ENCODE data around the gene NCOR2. TPM values are rescaled to one million over a fixed set of nuclear protein-coding genes. Genes with fewer than 3 reads are reported as not detected.
A peak's percentile ranks its signal among the peaks of the same experiment; 100 is the strongest.

Gene NCOR2
- total and polyA plus RNA-seq, 2 donors = 14.6 to 48.2 TPM

GRCh38 chr12:124571556-124571955, 4.1 kb upstream of the NCOR2 start:
- DNase-seq (ENCODE audit: low read depth in 6 of 9, low spot score in 9 of 9) = no peak
- Histone ChIP-seq H3K27me3 (ENCODE audit: control insufficient read depth in 2 of 2, insufficient read depth in 1 of 2, low read length in 1 of 2) (no peaks in the 10 kb centered on the region), H3K36me3 (ENCODE audit: control insufficient read depth in 2 of 2, insufficient read depth in 2 of 2, low read length in 1 of 2) (no peaks in the 10 kb centered on the region), H3K4me1 (ENCODE audit: control insufficient read depth in 2 of 2, insufficient read depth in 2 of 2, low read length in 2 of 2) (peaks cover 19 to 44% of the 10 kb centered on the region in 2 donors), H3K4me3 (ENCODE audit: low read length in 2 of 2) (no peak overlapping the region), H3K27ac (ENCODE audit: low read depth in 1 of 2, low read length in 1 of 2) (no peak overlapping the region), H3K9me3 (ENCODE audit: control insufficient read depth in 2 of 2, insufficient read depth in 1 of 2, low read length in 1 of 2) (peaks cover 0 to 6% of the 10 kb centered on the region in 2 donors)
- 94% methylated on average over 2 of the region's 2 CpGs for WGBS

- no peak overlapping the region for H3K4me3 ChIP-seq (ENCODE audit: low read length in 2 of 2)
- H3K27me3 ChIP-seq (ENCODE audit: control insufficient read depth in 2 of 2, insufficient read depth in 1 of 2, low read length in 1 of 2) = no peaks in the 10 kb centered on the region
- peaks cover 0 to 2% of the 10 kb centered on the region in 2 donors for H3K9me3 ChIP-seq (ENCODE audit: control insufficient read depth in 2 of 2, insufficient read depth in 1 of 2, low read length in 1 of 2)
- H3K27ac ChIP-seq (ENCODE audit: low read depth in 1 of 2, low read length in 1 of 2) = no peak overlapping the region
- no peak for DNase-seq (ENCODE audit: low read depth in 6 of 9, low spot score in 9 of 9)
- no peaks in the 10 kb centered on the region for H3K36me3 ChIP-seq (ENCODE audit: control insufficient read depth in 2 of 2, insufficient read depth in 2 of 2, low read length in 1 of 2)
- H3K4me1 ChIP-seq (ENCODE audit: control insufficient read depth in 2 of 2, insufficient read depth in 2 of 2, low read length in 2 of 2) = peaks cover 20 to 45% of the 10 kb centered on the region in 2 donors
- 100% methylated on average over 1 of the region's 1 CpG for WGBS
Observed at GRCh38 chr12:124570810-124571209, 3.4 kb upstream of the NCOR2 start.

GRCh38 chr12:124569375-124570148, 2.1 kb upstream of the NCOR2 start:
- H3K36me3 ChIP-seq (ENCODE audit: control insufficient read depth in 2 of 2, insufficient read depth in 2 of 2, low read length in 1 of 2) = no peaks in the 10 kb centered on the region
- H3K27me3 ChIP-seq (ENCODE audit: control insufficient read depth in 2 of 2, insufficient read depth in 1 of 2, low read length in 1 of 2) = no peaks in the 10 kb centered on the region
- no peak for DNase-seq (ENCODE audit: low read depth in 6 of 9, low spot score in 9 of 9)
- no peak overlapping the region for H3K4me3 ChIP-seq (ENCODE audit: low read length in 2 of 2)
- H3K4me1 ChIP-seq (ENCODE audit: control insufficient read depth in 2 of 2, insufficient read depth in 2 of 2, low read length in 2 of 2) = peaks cover 29 to 57% of the 10 kb centered on the region in 2 donors
- 97% methylated on average over 17 of the region's 17 CpGs for WGBS
- H3K27ac ChIP-seq (ENCODE audit: low read depth in 1 of 2, low read length in 1 of 2) = no peak overlapping the region
- H3K9me3 ChIP-seq (ENCODE audit: control insufficient read depth in 2 of 2, insufficient read depth in 1 of 2, low read length in 1 of 2) = peaks cover 0 to 8% of the 10 kb centered on the region in 2 donors

- Histone ChIP-seq H3K4me3 (ENCODE audit: low read length in 2 of 2) (peak overlapping the region; percentile 54 to 96), H3K27ac (ENCODE audit: low read depth in 1 of 2, low read length in 1 of 2) (peak overlapping the region; percentile 78 to 79), H3K27me3 (ENCODE audit: control insufficient read depth in 2 of 2, insufficient read depth in 1 of 2, low read length in 1 of 2) (no peaks in the 10 kb centered on the region), H3K9me3 (ENCODE audit: control insufficient read depth in 2 of 2, insufficient read depth in 1 of 2, low read length in 1 of 2) (peaks cover 0 to 8% of the 10 kb centered on the region in 2 donors), H3K4me1 (ENCODE audit: control insufficient read depth in 2 of 2, insufficient read depth in 2 of 2, low read length in 2 of 2) (peaks cover 30 to 58% of the 10 kb centered on the region in 2 donors), H3K36me3 (ENCODE audit: control insufficient read depth in 2 of 2, insufficient read depth in 2 of 2, low read length in 1 of 2) (peaks cover 0 to 3% of the 10 kb centered on the region in 2 donors)
- DNase-seq (ENCODE audit: low read depth in 6 of 9, low spot score in 9 of 9) = peak in 7 of 9 donors; percentile 53 to 85 (median 68)
- 18% methylated on average over 28 of the region's 28 CpGs for WGBS
Observed at GRCh38 chr12:124568431-124569374, 1.3 kb upstream of the NCOR2 start.

GRCh38 chr12:124567673-124568373, 411 bp upstream of the NCOR2 start:
- Histone ChIP-seq H3K4me3 (ENCODE audit: low read length in 2 of 2) (peak overlapping the region; percentile 54 to 96), H3K27me3 (ENCODE audit: control insufficient read depth in 2 of 2, insufficient read depth in 1 of 2, low read length in 1 of 2) (no peaks in the 10 kb centered on the region), H3K4me1 (ENCODE audit: control insufficient read depth in 2 of 2, insufficient read depth in 2 of 2, low read length in 2 of 2) (peaks cover 34 to 59% of the 10 kb centered on the region in 2 donors), H3K27ac (ENCODE audit: low read depth in 1 of 2, low read length in 1 of 2) (peak overlapping the region; percentile 68 to 78), H3K9me3 (ENCODE audit: control insufficient read depth in 2 of 2, insufficient read depth in 1 of 2, low read length in 1 of 2) (peaks cover 0 to 8% of the 10 kb centered on the region in 2 donors), H3K36me3 (ENCODE audit: control insufficient read depth in 2 of 2, insufficient read depth in 2 of 2, low read length in 1 of 2) (peaks cover 0 to 10% of the 10 kb centered on the region in 2 donors)
- DNase-seq (ENCODE audit: low read depth in 6 of 9, low spot score in 9 of 9) = peak in 6 of 9 donors; percentile 76 to 91 (median 80)
- 2% methylated on average over 49 of the region's 50 CpGs for WGBS

- DNase-seq (ENCODE audit: low read depth in 6 of 9, low spot score in 9 of 9) = peak in 6 of 9 donors; percentile 39 to 79 (median 52)
- peak overlapping the region; percentile 96 for H3K4me3 ChIP-seq (ENCODE audit: low read length in 2 of 2)
- no peaks in the 10 kb centered on the region for H3K27me3 ChIP-seq (ENCODE audit: control insufficient read depth in 2 of 2, insufficient read depth in 1 of 2, low read length in 1 of 2)
- H3K4me1 ChIP-seq (ENCODE audit: control insufficient read depth in 2 of 2, insufficient read depth in 2 of 2, low read length in 2 of 2) = peaks cover 34 to 69% of the 10 kb centered on the region in 2 donors
- WGBS = under 1% methylated on average over 56 of the region's 56 CpGs
- H3K36me3 ChIP-seq (ENCODE audit: control insufficient read depth in 2 of 2, insufficient read depth in 2 of 2, low read length in 1 of 2) = peaks cover 0 to 14% of the 10 kb centered on the region in 2 donors
- peaks cover 0 to 8% of the 10 kb centered on the region in 2 donors for H3K9me3 ChIP-seq (ENCODE audit: control insufficient read depth in 2 of 2, insufficient read depth in 1 of 2, low read length in 1 of 2)
- peak overlapping the region; percentile 81 to 88 for H3K27ac ChIP-seq (ENCODE audit: low read depth in 1 of 2, low read length in 1 of 2)
Observed at GRCh38 chr12:124566161-124566996, 1.0 kb downstream of the NCOR2 start.

GRCh38 chr12:124565656-124566160, 1.7 kb downstream of the NCOR2 start:
- Histone ChIP-seq H3K36me3 (ENCODE audit: control insufficient read depth in 2 of 2, insufficient read depth in 2 of 2, low read length in 1 of 2) (peaks cover 0 to 14% of the 10 kb centered on the region in 2 donors), H3K9me3 (ENCODE audit: control insufficient read depth in 2 of 2, insufficient read depth in 1 of 2, low read length in 1 of 2) (peaks cover 0 to 8% of the 10 kb centered on the region in 2 donors), H3K27ac (ENCODE audit: low read depth in 1 of 2, low read length in 1 of 2) (peak overlapping the region in 1 of 2 donors; percentile 42), H3K4me1 (ENCODE audit: control insufficient read depth in 2 of 2, insufficient read depth in 2 of 2, low read length in 2 of 2) (peaks cover 34 to 74% of the 10 kb centered on the region in 2 donors), H3K27me3 (ENCODE audit: control insufficient read depth in 2 of 2, insufficient read depth in 1 of 2, low read length in 1 of 2) (no peaks in the 10 kb centered on the region), H3K4me3 (ENCODE audit: low read length in 2 of 2) (peak overlapping the region; percentile 96)
- DNase-seq (ENCODE audit: low read depth in 6 of 9, low spot score in 9 of 9) = no peak
- WGBS = 15% methylated on average over 14 of the region's 14 CpGs
